B cell (primary cell): ENCODE measurements around the gene TCF21. TPM values are rescaled to one million over a fixed set of nuclear protein-coding genes. Genes with fewer than 3 reads are reported as not detected.

Experiments
- ATAC-seq: fragments of 200-7000 bp; cut with Tn5 transposase; one replicate; pipeline ENCODE4 v1.10.0; 2021; ENCODE audit warnings: low read depth, mild to moderate bottlenecking, moderate number of reproducible peaks, moderate library complexity
- CTCF ChIA-PET: fragments of 350-600 bp; sonication (Branson Sonifier 250); formaldehyde crosslinking; loops from one replicate; lab custom pipeline; 2021; ENCODE audit warnings: antibody characterized with exemption, inconsistent platforms; lab: Charles Lee
- POLR2A ChIA-PET: fragments of 350-600 bp; sonication (Branson Sonifier 250); formaldehyde crosslinking; loops from one replicate; lab custom pipeline; 2021; ENCODE audit warnings: antibody characterized with exemption; lab: Charles Lee
- DNase-seq: peaks from one replicate; pipeline ENCODE4 v3.0.0; 2013
- H2AFZ ChIP-seq: 2 replicates; pipeline ENCODE4 v1.6.1; 2012; ENCODE audit warnings: mild to moderate bottlenecking, low read depth, low read length; ENCODE audit not compliant: insufficient read depth, poor library complexity, severe bottlenecking
- H3K27ac ChIP-seq, 2 donors: 1 replicate in 1 of 2; 2 replicates in 1 of 2; pipeline ENCODE4 v1.5.1; 2012 to 2013; ENCODE audit warnings: low read length in 2 of 2, mild to moderate bottlenecking in 2 of 2, moderate library complexity in 1 of 2
- H3K27me3 ChIP-seq, 4 experiments: fragments of 200-600 bp in 1 of 4; sonication (generic) in 1 of 4; replicated peaks in 1 of 4; 1 replicate in 2 of 4; 2 replicates in 2 of 4; pipeline versions ENCODE4 v1.6.1 to v1.7.0; 2013 to 2016; ENCODE audit warnings: low read length in 3 of 4, mild to moderate bottlenecking in 2 of 4, mixed read lengths in 1 of 4, moderate library complexity in 1 of 4; ENCODE audit not compliant: insufficient read depth in 4 of 4, control insufficient read depth in 3 of 4; ENCODE audit errors: control extremely low read depth in 1 of 4
- H3K36me3 ChIP-seq, 2 experiments: replicated peaks in 1 of 2; 1 replicate in 1 of 2; 2 replicates in 1 of 2; pipeline versions ENCODE4 v1.6.1 to v1.7.1; 2013; ENCODE audit warnings: low read length in 1 of 2; ENCODE audit not compliant: insufficient read depth in 2 of 2, control insufficient read depth in 1 of 2; ENCODE audit errors: control extremely low read depth in 1 of 2, extremely low read depth in 1 of 2
- H3K4me1 ChIP-seq, 2 donors: fragments of 200-600 bp in 1 of 2; sonication (generic) in 1 of 2; 1 replicate in 1 of 2; 2 replicates in 1 of 2; pipeline versions ENCODE4 v1.5.1 to v1.6.1; 2013 to 2017; ENCODE audit warnings: low read length in 2 of 2; ENCODE audit not compliant: control insufficient read depth in 2 of 2, insufficient read depth in 2 of 2
- H3K4me2 ChIP-seq: replicated peaks from 2 replicates; pipeline ENCODE3; 2012; ENCODE audit warnings: mild to moderate bottlenecking, low read depth, low read length; ENCODE audit not compliant: poor library complexity, severe bottlenecking
- H3K4me3 ChIP-seq, 5 experiments: fragments of 200-600 bp in 1 of 5; sonication (generic) in 1 of 5; 1 replicate in 3 of 5; 2 replicates in 2 of 5; pipeline versions ENCODE4 v1.5.1 to v1.7.0; 2011 to 2016; ENCODE audit warnings: low read length in 4 of 5, mild to moderate bottlenecking in 4 of 5, low read depth in 2 of 5, control low read depth in 1 of 5, moderate library complexity in 1 of 5; ENCODE audit not compliant: insufficient read depth in 1 of 5; ENCODE audit errors: control extremely low read depth in 1 of 5, extremely low read depth in 1 of 5
- H3K79me2 ChIP-seq: fragments of 200-600 bp; sonication (generic); one replicate; pipeline ENCODE4 v1.6.0; 2016; ENCODE audit warnings: low read length; ENCODE audit not compliant: control insufficient read depth, insufficient read depth
- H3K9ac ChIP-seq: fragments of 200-600 bp; sonication (generic); 2 replicates; pipeline ENCODE4 v1.6.1; 2017; ENCODE audit warnings: mild to moderate bottlenecking, low read length, moderate library complexity
- H3K9me3 ChIP-seq, 3 donors: one replicate each; pipeline versions ENCODE4 v1.6.1 to v1.7.1; 2013; ENCODE audit warnings: low read length in 2 of 3; ENCODE audit not compliant: control insufficient read depth in 2 of 3, insufficient read depth in 1 of 3; ENCODE audit errors: control extremely low read depth in 1 of 3
- H4K20me1 ChIP-seq: 2 replicates; pipeline ENCODE4 v1.6.0; 2012; ENCODE audit warnings: mild to moderate bottlenecking, low read length; ENCODE audit not compliant: insufficient read depth, control insufficient read depth, poor library complexity, severe bottlenecking
- H3K27ac Mint-ChIP-seq: one replicate; pipeline ENCODE4 v1.8.0; 2021; ENCODE audit warnings: mixed read lengths
- H3K27me3 Mint-ChIP-seq: one replicate; pipeline ENCODE4 v1.8.0; 2021; ENCODE audit warnings: mixed read lengths
- H3K4me1 Mint-ChIP-seq: one replicate; pipeline ENCODE4 v1.8.0; 2021; ENCODE audit warnings: mixed read lengths
- H3K4me3 Mint-ChIP-seq: one replicate; pipeline ENCODE4 v1.8.0; 2021; ENCODE audit warnings: mixed read lengths
- H3K9me3 Mint-ChIP-seq: one replicate; pipeline ENCODE4 v1.8.0; 2022; ENCODE audit warnings: mixed read lengths; ENCODE audit not compliant: insufficient read depth
- CTCF ChIP-seq: fragments of 200-600 bp; IDR thresholded peaks from one replicate; pipeline ENCODE4 v1.8.0; 2022; ENCODE audit warnings: antibody characterized with exemption, mild to moderate bottlenecking
- EZH2 ChIP-seq: IDR thresholded peaks from 2 replicates; pipeline ENCODE4 v1.6.1; 2012; ENCODE audit warnings: borderline replicate concordance, low read depth, mild to moderate bottlenecking, moderate library complexity, low read length; ENCODE audit not compliant: insufficient read depth, poor library complexity, severe bottlenecking
- WGBS: methylation state at CpG from one replicate; pipeline ENCODE4 v1.1.5; 2013; ENCODE audit warnings: missing lambda C conversion rate; ENCODE audit not compliant: insufficient coverage; 5-methylcytosine and 5-hydroxymethylcytosine counted together
- intact Hi-C: fragments of 100-400 bp; cut with micrococcal nuclease; formaldehyde crosslinking; loops from one replicate; pipeline ENCODE4 v1.10.0; 2022
- polyA plus RNA-seq: library from polyadenylated mRNA; depleted of rRNA; stranded (reverse); fragments of >200 nt; gene quantifications from 2 replicates; pipeline ENCODE4 v1.2.3, GENCODE V29; 2012
- total RNA-seq, 2 donors: library from RNA; stranded (reverse); fragments of 120-200 nt in 1 of 2; gene quantifications; 1 replicate in 1 of 2; 2 replicates in 1 of 2; pipeline versions ENCODE4 v1.2.3 to v1.2.4, GENCODE V29; 2013 to 2022

The TCF21 gene
- total and polyA plus RNA-seq, 2 donors (not counting 1 experiment from before 2014, with no cell fraction given) = not detected

- WGBS = 0% methylated on average over 1 of the region's 8 CpGs
- H3K27ac ChIP-seq = no peak overlapping the region
- H3K36me3 ChIP-seq = no peaks in the 10 kb centered on the region
- peak overlapping the region; percentile 55 for H2AFZ ChIP-seq
- Mint-ChIP-seq H3K9me3 (no peaks in the 10 kb centered on the region), H3K4me3 (peak overlapping the region; percentile 42), H3K4me1 (peaks cover 4% of the 10 kb centered on the region), H3K27me3 (peaks cover 21% of the 10 kb centered on the region), H3K27ac (no peak overlapping the region)
- no peaks in the 10 kb centered on the region for H3K9me3 ChIP-seq
- intact Hi-C loops = loop anchor here (1.0 to 10.0 kb wide), 4 partner anchors 79 to 1384 kb away; no protein-coding TSS in a partner anchor
- ChIA-PET CTCF (interaction anchor here (0.8 to 8.8 kb wide), 29 partner anchors 7 to 1387 kb away, joined by 3 to 65 read pairs (median 4); no protein-coding TSS in a partner anchor), POLR2A (no interaction called here)
- ATAC-seq = peak; percentile 69
- H4K20me1 ChIP-seq = no peaks in the 10 kb centered on the region
- H3K4me3 ChIP-seq = no peak overlapping the region
- TF ChIP-seq EZH2 = no peak
- peak; percentile 91 for TF ChIP-seq CTCF
- H3K4me2 ChIP-seq = peak overlapping the region; percentile 44
- H3K9ac ChIP-seq = no peak overlapping the region
- peaks cover 0 to 7% (median 1%) of the 10 kb centered on the region in 4 experiments for H3K27me3 ChIP-seq
- peaks cover 3 to 6% of the 10 kb centered on the region in 2 donors for H3K4me1 ChIP-seq
- H3K79me2 ChIP-seq = no peaks in the 10 kb centered on the region
- DNase-seq = peak; percentile 71
These were observed 27.8 kb downstream of the TCF21 start for GRCh38 chr6:133916650-133917151.

DNA sequence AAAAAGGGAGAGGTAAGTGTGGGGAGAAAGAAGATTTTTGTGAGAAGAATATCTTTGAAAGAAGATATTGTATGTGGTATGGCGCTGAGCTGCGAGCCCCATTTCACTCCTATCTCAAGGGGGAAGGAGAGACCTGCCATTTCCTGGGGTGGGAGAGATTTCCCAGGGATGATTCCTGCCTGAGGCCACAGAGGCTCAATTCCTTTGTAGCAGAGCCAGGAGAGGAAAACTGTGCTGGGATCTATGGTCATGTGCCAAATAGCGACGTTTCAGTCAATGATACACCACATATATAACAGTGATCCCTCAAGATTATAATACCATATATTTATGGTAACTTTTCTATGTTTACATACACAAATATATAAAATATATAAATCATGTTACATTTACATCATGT, 28.9 kb downstream of the TCF21 start:
- Histone ChIP-seq H3K36me3 (no peaks in the 10 kb centered on the region), H3K9me3 (no peaks in the 10 kb centered on the region), H3K27ac (no peak overlapping the region), H2AFZ (no peak overlapping the region), H3K4me3 (no peak overlapping the region), H3K4me2 (no peak overlapping the region), H3K4me1 (peaks cover 3 to 6% of the 10 kb centered on the region in 2 donors), H3K9ac (no peak overlapping the region), H3K27me3 (peaks cover 0 to 6% (median 1%) of the 10 kb centered on the region in 4 experiments), H4K20me1 (no peaks in the 10 kb centered on the region), H3K79me2 (no peaks in the 10 kb centered on the region)
- peaks cover 15% of the 10 kb centered on the region for H3K27me3 Mint-ChIP-seq
- ATAC-seq (no peak), DNase-seq (no peak)
- peaks cover 4% of the 10 kb centered on the region for H3K4me1 Mint-ChIP-seq
- no peak overlapping the region for H3K4me3 Mint-ChIP-seq
- intact Hi-C loops = loop anchor here (2.0 to 10.0 kb wide), 3 partner anchors 1095 to 1385 kb away; no protein-coding TSS in a partner anchor
- no peak for TF ChIP-seq CTCF
- no peak for TF ChIP-seq EZH2
- H3K9me3 Mint-ChIP-seq = no peaks in the 10 kb centered on the region
- WGBS = no CpG with 5 or more reads among the region's 4 CpGs
- no peak overlapping the region for H3K27ac Mint-ChIP-seq
- ChIA-PET POLR2A (no interaction called here), CTCF (interaction anchor here (1.0 to 5.3 kb wide), 10 partner anchors 10 to 1388 kb away, joined by 4 to 37 read pairs (median 6); no protein-coding TSS in a partner anchor)
